Uterus (tissue), 2 donors: ENCODE measurements around the gene ERF.

Source experiments
- CTCF ChIP-seq, 4 experiments: fragments of 200-600 bp in 2 of 4; fragments of 450-650 bp in 2 of 4; sonication (generic) in 2 of 4; IDR thresholded peaks; one replicate each; pipeline ENCODE4 v1.5.1; 2016 to 2019; ENCODE audit warnings: antibody characterized with exemption in 4 of 4, mild to moderate bottlenecking in 2 of 4, moderate library complexity in 1 of 4
- POLR2A ChIP-seq, 2 donors: fragments of 450-650 bp; IDR thresholded peaks; one replicate each; pipeline ENCODE4 v1.6.1; 2016; ENCODE audit warnings: antibody characterized with exemption in 2 of 2, mild to moderate bottlenecking in 1 of 2, moderate library complexity in 1 of 2

DNA sequence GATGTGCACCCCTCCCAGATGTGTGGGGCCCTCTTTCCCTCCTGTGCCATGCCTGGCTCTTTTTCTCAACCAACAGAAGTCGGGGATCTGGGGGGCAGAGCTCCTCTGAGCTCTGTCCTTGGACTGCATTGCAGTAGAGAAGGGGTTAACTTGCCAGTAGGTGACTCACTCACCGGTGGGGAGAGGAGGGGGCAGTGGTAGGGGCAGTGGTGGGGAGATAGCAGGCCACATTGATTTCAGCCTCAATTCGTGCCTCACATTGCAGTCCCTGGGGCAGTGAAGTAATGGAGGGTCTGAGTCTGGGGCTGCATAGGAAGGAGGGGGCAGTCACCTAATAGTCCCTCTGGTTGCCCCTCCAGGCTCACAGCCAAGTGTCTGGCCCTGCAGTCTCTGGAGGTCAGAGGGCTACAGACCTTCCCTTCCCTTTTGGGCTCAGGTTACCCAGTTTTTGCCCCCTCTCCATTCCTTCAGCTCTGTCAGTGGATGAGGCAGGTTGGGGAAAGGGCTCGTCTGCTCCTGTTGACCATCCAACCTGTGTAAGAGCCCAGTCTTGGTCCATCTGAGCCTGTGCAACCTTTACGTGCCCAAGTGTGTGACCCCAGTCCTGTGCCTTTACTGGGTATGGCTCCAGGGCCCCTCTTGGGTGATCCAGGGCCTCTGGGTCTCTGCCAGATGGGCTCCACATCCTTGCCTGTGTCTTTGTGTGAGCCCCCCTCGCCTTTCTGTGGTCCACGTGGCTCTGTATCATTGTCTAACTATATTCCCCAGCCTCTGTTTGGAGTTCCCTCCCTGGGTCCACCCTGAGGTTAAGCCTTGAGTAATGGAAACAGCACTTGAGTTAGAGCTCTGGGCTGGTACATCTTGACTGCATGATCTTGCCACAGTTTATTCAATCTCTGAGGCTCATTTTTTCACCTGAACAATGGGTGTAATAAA is 27.2 kb upstream of the ERF start:
- no peak for TF ChIP-seq POLR2A (IDR thresholded peaks at IDR 0.05)
- no peak for TF ChIP-seq CTCF (IDR thresholded peaks at IDR 0.05)
